IMR-90 (cell line): ENCODE results near the gene C5. TPM values are rescaled to one million over a fixed set of nuclear protein-coding genes. Genes with fewer than 3 reads are reported as not detected.
A peak's percentile ranks its signal among the peaks of the same experiment; 100 is the strongest.

Experiments used
- ATAC-seq: fragments of 200-7000 bp; cut with Tn5 transposase; 2 replicates; pipeline ENCODE4 v1.9.1; 2020; ENCODE audit warnings: low read depth, mild to moderate bottlenecking, moderate library complexity
- BruUV-seq: library from RNA; stranded (reverse); fragments of 400-500 nt; replicated peaks from 2 replicates; lab custom pipeline; 2021; lab: Mats Ljungman, UMichigan
- CTCF ChIA-PET: fragments of 300-600 bp; formaldehyde crosslinking; extraction: SDS; loops from one replicate; lab custom pipeline; 2021; ENCODE audit warnings: antibody characterized with exemption; lab: Yijun Ruan, JAX
- POLR2A ChIA-PET: fragments of 300-600 bp; sonication (Branson Sonifier 250); formaldehyde crosslinking; loops from one replicate; lab custom pipeline; 2022; ENCODE audit warnings: antibody characterized with exemption; ENCODE audit not compliant: unreplicated experiment; lab: Charles Lee
- DNase-seq: peaks from one replicate; pipeline ENCODE4 v3.0.0; 2013
- H2AFZ ChIP-seq: replicated peaks from 2 replicates; pipeline ENCODE3; 2013; ENCODE audit warnings: low read length, mild to moderate bottlenecking; ENCODE audit not compliant: poor library complexity
- H2AK5ac ChIP-seq: 2 replicates; pipeline ENCODE4 v1.6.1; 2013; ENCODE audit warnings: low read depth, low read length, inconsistent platforms
- H2AK9ac ChIP-seq: replicated peaks from 2 replicates; pipeline ENCODE3; 2013; ENCODE audit warnings: mild to moderate bottlenecking, low read depth, low read length, moderate library complexity; ENCODE audit not compliant: poor library complexity
- H2BK120ac ChIP-seq: 2 replicates; pipeline ENCODE4 v1.6.1; 2013; ENCODE audit warnings: low read depth, low read length, inconsistent platforms
- H2BK15ac ChIP-seq: 3 replicates; pipeline ENCODE4 v1.6.1; 2013; ENCODE audit warnings: low read depth, low read length, inconsistent platforms
- H2BK20ac ChIP-seq: 2 replicates; pipeline ENCODE4 v1.6.1; 2013; ENCODE audit warnings: low read depth, mild to moderate bottlenecking, inconsistent platforms, low read length, moderate library complexity
- H2BK5ac ChIP-seq: 2 replicates; pipeline ENCODE4 v1.6.1; 2013; ENCODE audit warnings: mild to moderate bottlenecking, low read depth, low read length, inconsistent platforms; ENCODE audit not compliant: poor library complexity, severe bottlenecking
- H3K14ac ChIP-seq: replicated peaks from 2 replicates; pipeline ENCODE4 v1.6.1; 2013; ENCODE audit warnings: low read depth, low read length, inconsistent platforms
- H3K18ac ChIP-seq: 2 replicates; pipeline ENCODE4 v1.6.1; 2013; ENCODE audit warnings: low read depth, low read length, control low read depth
- H3K23ac ChIP-seq: 2 replicates; pipeline ENCODE4 v1.6.1; 2013; ENCODE audit warnings: low read depth, low read length, inconsistent platforms
- H3K27ac ChIP-seq: 2 replicates; pipeline ENCODE4 v1.5.1; 2013; ENCODE audit warnings: mild to moderate bottlenecking, control low read depth, low read length; ENCODE audit not compliant: insufficient read depth
- H3K27me3 ChIP-seq: 2 replicates; pipeline ENCODE4 v1.6.1; 2013; ENCODE audit warnings: low read length; ENCODE audit not compliant: control insufficient read depth, insufficient read depth
- H3K36me3 ChIP-seq: 2 replicates; pipeline ENCODE4 v1.6.1; 2013; ENCODE audit warnings: low read length, mixed read lengths; ENCODE audit not compliant: control insufficient read depth, insufficient read depth
- H3K4ac ChIP-seq: 2 replicates; pipeline ENCODE4 v1.6.1; 2013; ENCODE audit warnings: low read depth, low read length, inconsistent platforms
- H3K4me1 ChIP-seq: 2 replicates; pipeline ENCODE4 v1.6.1; 2013; ENCODE audit warnings: low read length, mixed read lengths; ENCODE audit not compliant: control insufficient read depth, insufficient read depth
- H3K4me2 ChIP-seq: 2 replicates; pipeline ENCODE4 v1.6.1; 2013; ENCODE audit warnings: low read depth, mild to moderate bottlenecking, control low read depth, low read length, moderate library complexity
- H3K4me3 ChIP-seq: 2 replicates; pipeline ENCODE4 v1.5.1; 2013; ENCODE audit warnings: low read depth, mild to moderate bottlenecking, control low read depth, low read length, moderate library complexity; ENCODE audit not compliant: insufficient read depth
- H3K56ac ChIP-seq: 2 replicates; pipeline ENCODE4 v1.6.1; 2013; ENCODE audit warnings: low read length, inconsistent platforms; ENCODE audit not compliant: insufficient read depth; ENCODE audit errors: extremely low read depth
- H3K79me1 ChIP-seq, 2 experiments: 2 replicates each; pipeline ENCODE4 v1.6.1; 2013; ENCODE audit warnings: low read length in 2 of 2, inconsistent platforms in 1 of 2, low read depth in 1 of 2
- H3K9ac ChIP-seq: 2 replicates; pipeline ENCODE4 v1.6.1; 2013; ENCODE audit warnings: low read depth, low read length, control low read depth
- H3K9me1 ChIP-seq: 2 replicates; pipeline ENCODE4 v1.6.1; 2013; ENCODE audit warnings: low read length, inconsistent platforms; ENCODE audit not compliant: insufficient read depth
- H3K9me3 ChIP-seq: 2 replicates; pipeline ENCODE4 v1.6.1; 2013; ENCODE audit warnings: low read length; ENCODE audit not compliant: control insufficient read depth, insufficient read depth
- H4K20me1 ChIP-seq: 2 replicates; pipeline ENCODE4 v1.6.1; 2013; ENCODE audit warnings: low read length, inconsistent platforms; ENCODE audit not compliant: insufficient read depth
- H4K5ac ChIP-seq: 2 replicates; pipeline ENCODE4 v1.6.1; 2013; ENCODE audit warnings: mild to moderate bottlenecking, low read depth, low read length, control low read depth
- H4K8ac ChIP-seq, 2 experiments: 2 replicates each; pipeline ENCODE4 v1.6.1; 2013; ENCODE audit warnings: low read depth in 2 of 2, low read length in 2 of 2, control low read depth in 1 of 2, inconsistent platforms in 1 of 2
- H4K91ac ChIP-seq: 2 replicates; pipeline ENCODE4 v1.6.1; 2013; ENCODE audit warnings: low read depth, low read length, inconsistent platforms; ENCODE audit not compliant: insufficient read depth
- BHLHE40 ChIP-seq: fragments of 150-350 bp; IDR thresholded peaks from 2 replicates; pipeline ENCODE4 v1.6.1; 2016; ENCODE audit warnings: mild to moderate bottlenecking, low read depth, low read length
- CEBPB ChIP-seq: IDR thresholded peaks from 2 replicates; pipeline ENCODE4 v1.6.1; 2012; ENCODE audit warnings: low read depth, low read length, improper control_type of control experiment
- CHD1 ChIP-seq: IDR thresholded peaks from 2 replicates; pipeline ENCODE4 v1.6.1; 2012; ENCODE audit warnings: low read depth, low read length, improper control_type of control experiment
- FOS ChIP-seq: fragments of 150-350 bp; IDR thresholded peaks from 2 replicates; pipeline ENCODE4 v1.6.1; 2016; ENCODE audit warnings: low read depth, low read length
- MAFK ChIP-seq: IDR thresholded peaks from 2 replicates; pipeline ENCODE4 v1.6.1; 2012; ENCODE audit warnings: low read depth, low read length, improper control_type of control experiment
- MAZ ChIP-seq: IDR thresholded peaks from 2 replicates; pipeline ENCODE4 v1.6.1; 2012; ENCODE audit warnings: low read depth, mild to moderate bottlenecking, low read length, improper control_type of control experiment, moderate library complexity, borderline replicate concordance
- MXI1 ChIP-seq: IDR thresholded peaks from 2 replicates; pipeline ENCODE4 v1.6.1; 2012; ENCODE audit warnings: low read depth, mild to moderate bottlenecking, low read length, moderate library complexity, borderline replicate concordance
- POLR2A ChIP-seq: IDR thresholded peaks from 2 replicates; pipeline ENCODE4 v1.6.1; 2012; ENCODE audit warnings: mild to moderate bottlenecking, low read depth, low read length
- RAD21 ChIP-seq: IDR thresholded peaks from 2 replicates; pipeline ENCODE4 v1.6.1; 2012; ENCODE audit warnings: low read length, improper control_type of control experiment
- RCOR1 ChIP-seq: IDR thresholded peaks from 2 replicates; pipeline ENCODE4 v1.6.1; 2012; ENCODE audit warnings: mild to moderate bottlenecking, low read length, improper control_type of control experiment; ENCODE audit not compliant: insufficient replicate concordance
- RFX5 ChIP-seq: IDR thresholded peaks from 2 replicates; pipeline ENCODE4 v1.8.0; 2012; ENCODE audit warnings: low read depth, mild to moderate bottlenecking, low read length, moderate library complexity
- USF2 ChIP-seq: fragments of 150-350 bp; IDR thresholded peaks from 2 replicates; pipeline ENCODE4 v1.6.1; 2017; ENCODE audit warnings: mild to moderate bottlenecking, antibody characterized with exemption, low read length, low read depth
- whole genome bisulfite sequencing, 2 experiments: methylation state at CpG; one replicate each; pipeline versions ENCODE4 v1.1.5 to v1.1.7; 2013; ENCODE audit warnings: missing lambda C conversion rate in 2 of 2; ENCODE audit not compliant: insufficient read length in 1 of 2; ENCODE audit errors: extremely low coverage in 2 of 2; 5-methylcytosine and 5-hydroxymethylcytosine counted together
- dilution Hi-C: fragments of 300-500 bp; cut with HindIII; formaldehyde crosslinking; loops from one replicate; pipeline ENCODE4 v1.14.3; 2018; ENCODE audit warnings: low sequenced_read_pairs; ENCODE audit not compliant: unreplicated experiment
- in situ Hi-C: fragments of 300-500 bp; cut with MboI; formaldehyde crosslinking; loops from 3 replicates; pipeline ENCODE4 v1.14.3; 2019; ENCODE audit warnings: low sequenced_read_pairs, inconsistent platforms, mixed read lengths
- intact Hi-C: fragments of 100-400 bp; cut with micrococcal nuclease; formaldehyde crosslinking; loops from 2 replicates; pipeline ENCODE4 v1.10.0; 2022
- polyA plus RNA-seq, 3 experiments: library from polyadenylated mRNA; depleted of rRNA; stranded (reverse); fragments of >200 nt; gene quantifications; 2 replicates each; pipeline ENCODE4 v1.2.3, GENCODE V29; 2012; ENCODE audit warnings: low replicate concordance in 1 of 3
- total RNA-seq: library from RNA; depleted of rRNA; stranded (reverse); fragments of >200 nt; gene quantifications from 2 replicates; pipeline ENCODE4 v1.2.3, GENCODE V29; 2012
- TF ChIP-seq, protein P1 (sequence below): conservative IDR thresholded peaks from 2 replicates; pipeline ENCODE4 v1.5.1; 2012; ENCODE audit warnings: mild to moderate bottlenecking, low read depth, low read length, improper control_type of control experiment

The C5 gene
- total and polyA plus RNA-seq, 2 of the 4 experiments (the other 2 are of a cell fraction) = 1.5 to 2.3 TPM

GRCh38 chr9:120933310-120934055 lies 116.6 kb downstream of the C5 start:
- CTCF ChIA-PET = no interaction called here

More at GRCh38 chr9:120933310-120934055, 116.6 kb downstream of the C5 start:
- in situ Hi-C loops (no loop called here), intact Hi-C loops (no loop called here), dilution Hi-C loops (no loop called here)
- Histone ChIP-seq H3K4me3 (no peak overlapping the region), H3K9me3 (no peaks in the 10 kb centered on the region), H2AK9ac (no peak overlapping the region), H3K4me1 (peaks cover 40% of the 10 kb centered on the region), H3K4me2 (no peak overlapping the region), H3K18ac (no peak overlapping the region), H3K9me1 (peaks cover 17% of the 10 kb centered on the region), H3K9ac (no peak overlapping the region), H3K4ac (peak overlapping the region; percentile 24; the same call in 1 of the 2 replicates), H2AK5ac (peak overlapping the region; percentile 79), H3K23ac (peak overlapping the region; percentile 50; the same call in 1 of the 2 replicates), H2BK5ac (no peak overlapping the region), H4K20me1 (no peaks in the 10 kb centered on the region), H2BK15ac (peak overlapping the region; percentile 64; the same call in 2 of the 3 replicates), H2BK120ac (peak overlapping the region; percentile 52), H4K8ac (peak overlapping the region in 1 of 2 experiments; percentile 7; a peak in 1 of 4 replicates), H2AFZ (no peak overlapping the region), H3K79me1 (peaks cover 0 to 18% of the 10 kb centered on the region in 2 experiments; a peak in 1 of 4 replicates), H3K27ac (no peak overlapping the region), H3K56ac (no peak overlapping the region), H4K5ac (no peak overlapping the region), H4K91ac (peak overlapping the region; percentile 62), H2BK20ac (peak overlapping the region; percentile 13), H3K27me3 (no peaks in the 10 kb centered on the region), H3K36me3 (no peaks in the 10 kb centered on the region), H3K14ac (peak overlapping the region; percentile 30; the same call in 1 of the 2 replicates)
- POLR2A ChIA-PET = no interaction called here
- DNase-seq (no peak), ATAC-seq (no peak)
- TF ChIP-seq USF2 (no peak), POLR2A (no peak), MXI1 (no peak), RFX5 (no peak), FOS (no peak), MAFK (no peak), RCOR1 (no peak), CEBPB (no peak), BHLHE40 (no peak), CHD1 (no peak), MAZ (no peak), RAD21 (no peak)
- TF ChIP-seq, protein P1, sequence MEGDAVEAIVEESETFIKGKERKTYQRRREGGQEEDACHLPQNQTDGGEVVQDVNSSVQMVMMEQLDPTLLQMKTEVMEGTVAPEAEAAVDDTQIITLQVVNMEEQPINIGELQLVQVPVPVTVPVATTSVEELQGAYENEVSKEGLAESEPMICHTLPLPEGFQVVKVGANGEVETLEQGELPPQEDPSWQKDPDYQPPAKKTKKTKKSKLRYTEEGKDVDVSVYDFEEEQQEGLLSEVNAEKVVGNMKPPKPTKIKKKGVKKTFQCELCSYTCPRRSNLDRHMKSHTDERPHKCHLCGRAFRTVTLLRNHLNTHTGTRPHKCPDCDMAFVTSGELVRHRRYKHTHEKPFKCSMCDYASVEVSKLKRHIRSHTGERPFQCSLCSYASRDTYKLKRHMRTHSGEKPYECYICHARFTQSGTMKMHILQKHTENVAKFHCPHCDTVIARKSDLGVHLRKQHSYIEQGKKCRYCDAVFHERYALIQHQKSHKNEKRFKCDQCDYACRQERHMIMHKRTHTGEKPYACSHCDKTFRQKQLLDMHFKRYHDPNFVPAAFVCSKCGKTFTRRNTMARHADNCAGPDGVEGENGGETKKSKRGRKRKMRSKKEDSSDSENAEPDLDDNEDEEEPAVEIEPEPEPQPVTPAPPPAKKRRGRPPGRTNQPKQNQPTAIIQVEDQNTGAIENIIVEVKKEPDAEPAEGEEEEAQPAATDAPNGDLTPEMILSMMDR = no peak
- WGBS, 2 experiments = no CpG with 5 or more reads among the region's 8 CpGs
- BruUV-seq = no TSS peak
